Stimulated activated CD8-positive, alpha-beta memory T cell treated with anti-CD3 and anti-CD28 coated beads, Interleukin-7, amount 100 ng/mL, for 1 hour (primary cell): ENCODE data around the gene ZNF775.

Source experiments
- DNase-seq, 2 donors: peaks; one replicate each; pipeline ENCODE4 v3.0.0-alpha.2; 2020; ENCODE audit warnings: low read depth in 2 of 2

ZNF775 gene

DNA sequence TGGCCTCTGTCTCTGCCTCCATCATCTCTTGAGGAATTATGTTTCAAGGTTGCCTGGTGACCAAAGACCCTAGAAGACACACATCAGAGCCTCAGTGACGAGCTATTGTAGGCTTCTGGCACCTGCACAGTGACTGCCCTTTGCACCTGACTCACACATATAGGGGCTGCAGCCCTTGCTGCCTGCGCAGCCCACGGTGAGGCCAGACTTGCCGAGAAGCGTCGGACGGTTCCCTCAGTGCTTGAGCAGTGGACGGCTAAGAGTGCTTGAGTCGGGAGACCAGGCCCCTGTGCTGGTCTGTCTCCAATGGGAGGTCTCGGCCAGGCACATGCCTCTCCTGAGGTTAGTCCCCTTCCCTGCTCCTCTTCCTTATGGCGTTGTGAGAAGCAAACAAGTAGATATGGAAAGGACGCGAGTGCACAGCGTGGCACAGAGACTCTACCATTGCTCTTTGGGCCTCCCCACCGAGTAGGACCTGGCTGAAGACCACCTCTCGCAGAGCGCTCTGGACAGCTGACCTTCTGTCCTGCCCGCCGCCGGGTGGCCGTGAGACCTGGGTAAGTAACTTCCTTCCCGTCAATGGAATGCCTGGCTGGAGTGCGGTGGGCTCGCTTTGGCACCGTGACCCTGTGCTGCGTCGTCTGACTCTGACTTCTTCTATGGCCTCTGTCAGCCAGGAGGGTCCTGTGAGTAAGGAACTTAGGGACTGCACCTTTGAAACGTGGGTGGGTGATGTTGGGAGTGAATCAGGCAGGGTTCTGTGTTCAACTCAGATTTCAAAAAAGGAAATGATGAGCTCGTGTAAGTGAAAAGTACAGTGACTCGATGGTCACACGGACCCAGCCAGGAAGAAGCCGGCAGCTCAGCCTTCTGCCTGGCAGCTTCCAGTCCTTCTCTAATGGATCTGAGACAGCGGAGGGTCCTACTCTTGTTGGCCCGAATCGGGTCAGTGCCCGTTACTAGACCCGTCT is 33.7 kb downstream of the ZNF775 start:
- no peak for DNase-seq

DNA sequence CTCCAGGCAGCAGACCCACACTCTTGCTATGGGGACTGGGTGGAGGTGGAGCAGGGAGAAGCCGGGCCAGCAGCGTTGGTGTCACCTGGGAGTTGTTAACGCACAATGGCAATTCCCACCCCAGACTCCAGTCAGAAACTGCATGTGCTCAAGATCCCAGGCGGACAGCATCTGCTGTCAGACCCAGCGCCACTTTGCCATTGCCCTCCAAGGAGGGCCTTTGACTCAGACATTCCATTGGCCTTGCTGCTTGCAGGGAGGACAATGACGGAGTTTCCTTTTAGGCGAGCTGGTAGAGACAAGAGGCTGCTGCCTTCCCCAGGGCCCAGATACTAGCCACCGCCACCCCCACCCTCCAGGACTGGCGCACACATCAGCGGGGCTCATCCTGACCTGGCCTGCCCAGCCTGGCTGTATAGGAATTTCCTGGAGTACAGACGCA is 34.5 kb downstream of the ZNF775 start:
- DNase-seq: no peak

DNA sequence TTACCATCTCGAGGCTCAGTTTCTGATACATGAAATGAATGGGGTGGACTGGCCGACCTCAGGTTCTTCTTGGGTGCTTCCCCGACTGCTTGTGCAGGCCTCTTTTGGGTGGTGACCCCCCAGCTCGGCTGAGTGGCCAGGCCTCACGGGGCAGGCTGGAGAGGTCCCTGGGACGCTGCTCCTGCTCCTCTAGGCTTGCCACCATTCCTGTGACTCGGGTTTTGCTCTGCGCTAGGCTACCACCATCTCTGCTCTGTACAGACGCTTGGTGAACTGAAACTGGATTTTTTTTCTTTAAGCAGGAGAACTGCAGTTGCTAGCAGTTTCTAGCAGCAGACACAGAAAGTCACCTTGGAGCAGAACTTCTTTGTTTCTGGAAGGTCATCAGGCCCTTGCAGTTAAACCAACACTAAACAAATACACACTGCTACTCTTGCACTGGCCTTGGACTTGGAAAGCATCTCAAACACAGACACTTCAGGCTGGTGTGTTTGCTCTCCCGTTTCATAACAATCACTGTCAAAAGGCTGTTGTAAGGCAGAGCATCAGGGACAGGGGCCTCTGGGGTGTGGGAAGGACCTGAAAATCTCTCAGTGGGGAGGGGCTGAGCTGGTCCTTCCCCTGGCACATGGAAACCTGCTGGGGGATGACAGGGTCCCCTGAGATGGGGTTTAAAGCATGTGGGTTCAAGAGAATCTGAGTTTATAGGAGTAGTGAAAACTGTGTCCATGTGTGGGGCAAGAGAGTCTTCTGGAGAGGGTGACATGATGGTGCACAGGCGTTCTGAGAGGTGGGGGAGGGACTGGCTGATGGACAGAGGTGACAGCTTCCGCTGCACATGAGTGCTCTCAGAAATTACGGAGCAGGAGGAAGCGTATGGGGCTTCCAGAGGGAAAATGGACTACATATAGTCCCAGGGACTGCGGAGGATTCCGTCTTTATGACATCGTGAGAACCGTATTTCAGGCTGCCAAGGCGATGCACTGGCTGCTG is 36.3 kb downstream of the ZNF775 start:
- no peak for DNase-seq

DNA sequence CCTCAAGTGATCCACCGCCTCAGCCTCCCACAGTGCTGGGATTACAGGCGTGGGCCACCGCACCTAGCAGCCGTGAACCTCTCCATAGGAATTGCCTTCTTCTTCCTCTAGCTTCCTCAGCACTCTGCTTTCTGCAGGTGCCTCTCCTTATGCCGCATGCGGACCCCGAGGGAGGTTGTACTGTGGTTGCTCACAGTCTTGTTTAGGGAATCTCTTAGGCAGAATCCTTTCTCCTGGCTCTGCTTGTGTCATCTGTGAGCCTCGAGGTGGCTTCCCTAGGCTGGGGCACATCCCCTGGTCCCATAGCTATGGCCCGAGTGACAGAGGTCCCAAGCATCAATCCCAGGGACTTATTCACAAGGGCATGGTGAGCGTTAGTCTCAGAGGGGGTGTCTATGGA is 38.1 kb downstream of the ZNF775 start:
- DNase-seq: no peak

DNA sequence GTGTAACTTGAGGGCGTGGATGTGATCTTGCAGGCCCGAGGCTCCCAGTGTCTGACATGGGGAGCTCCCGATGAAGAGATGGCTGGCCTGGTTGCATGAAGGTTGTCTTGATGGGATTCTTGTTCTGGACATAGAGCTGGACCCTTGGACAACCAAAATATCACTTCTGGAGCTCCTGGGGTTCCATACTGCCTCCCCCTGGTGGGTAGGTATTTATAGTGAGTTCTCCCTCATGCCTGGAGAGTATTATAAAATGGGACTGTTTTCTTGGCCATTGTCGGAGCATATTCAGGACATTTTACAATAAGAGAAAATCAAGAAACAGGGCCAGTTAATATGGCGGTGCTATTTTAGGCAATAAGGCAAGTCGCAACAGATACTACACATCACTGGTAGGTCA is 38.7 kb downstream of the ZNF775 start:
- DNase-seq: no peak

DNA sequence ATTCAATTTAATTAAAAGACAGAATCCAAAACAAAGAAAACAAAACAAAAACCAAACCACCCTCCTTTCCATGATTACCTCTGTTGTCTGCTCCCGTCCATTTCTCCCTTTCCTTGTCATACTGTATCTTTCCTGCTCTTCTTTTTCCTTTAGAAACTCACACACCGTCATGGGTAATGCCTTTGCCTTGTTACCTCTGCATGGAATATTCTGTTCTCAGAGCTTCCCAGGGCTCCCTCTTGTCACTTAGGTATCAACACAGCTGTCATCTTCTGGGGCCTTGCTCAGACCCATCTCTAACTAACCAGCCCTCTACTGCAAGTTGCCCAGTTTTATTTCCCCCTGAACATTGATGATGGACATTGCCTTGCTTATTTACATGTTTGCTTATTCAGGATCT is 41.1 kb downstream of the ZNF775 start:
- no peak for DNase-seq

DNA sequence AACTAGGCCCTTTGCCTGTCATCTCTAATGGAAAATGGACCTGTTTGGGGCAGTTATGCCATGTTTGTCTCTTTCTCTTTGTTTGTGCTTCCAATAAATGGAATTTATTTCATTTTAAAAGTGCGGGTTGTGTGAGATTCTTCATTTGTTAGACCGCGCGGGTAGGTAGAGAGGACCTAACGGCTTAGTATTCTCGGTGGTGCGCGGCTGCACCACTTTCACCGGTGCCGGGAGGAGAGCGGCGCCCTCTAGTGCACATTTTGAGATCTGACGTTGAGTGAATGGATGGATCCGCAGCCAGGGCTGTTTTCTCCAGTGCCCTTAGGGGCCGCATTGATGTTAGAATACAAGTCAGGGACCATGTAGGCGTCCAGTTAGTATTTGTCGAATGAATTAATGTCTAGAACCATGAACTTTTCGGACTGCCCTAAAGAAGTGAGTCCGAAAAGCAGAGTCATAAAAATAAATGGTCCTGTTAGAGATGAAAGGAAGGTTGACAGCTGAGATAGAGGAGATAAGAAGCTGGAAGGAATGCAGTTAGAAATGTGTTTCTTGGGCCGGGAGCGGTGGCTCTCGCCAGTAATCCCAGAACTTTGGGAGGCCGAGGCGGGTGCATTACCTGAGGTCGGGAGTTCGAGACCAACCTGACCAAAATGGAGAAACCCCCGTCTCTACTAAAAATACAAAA is 42.0 kb downstream of the ZNF775 start:
- DNase-seq: peak; percentile 74 to 75

DNA sequence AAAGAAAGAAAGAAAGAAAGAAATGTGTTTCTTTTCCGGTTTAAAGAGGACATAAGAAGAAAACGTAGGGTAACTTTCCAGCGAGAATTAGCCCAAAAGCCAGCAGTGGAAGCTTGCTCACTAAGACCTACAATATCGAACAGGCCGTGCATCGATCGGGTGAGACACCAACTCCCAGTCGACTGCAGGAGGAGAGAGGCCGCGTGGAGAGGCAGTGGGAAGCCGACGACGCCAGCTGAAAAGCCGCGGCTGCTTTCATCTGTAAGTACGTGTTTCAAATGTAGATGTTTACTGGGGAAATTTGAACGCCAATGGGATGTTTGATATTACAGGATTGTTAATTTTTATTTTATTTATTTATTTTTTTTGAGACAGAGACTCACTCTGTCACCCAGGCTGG is 42.7 kb downstream of the ZNF775 start:
- no peak for DNase-seq

DNA sequence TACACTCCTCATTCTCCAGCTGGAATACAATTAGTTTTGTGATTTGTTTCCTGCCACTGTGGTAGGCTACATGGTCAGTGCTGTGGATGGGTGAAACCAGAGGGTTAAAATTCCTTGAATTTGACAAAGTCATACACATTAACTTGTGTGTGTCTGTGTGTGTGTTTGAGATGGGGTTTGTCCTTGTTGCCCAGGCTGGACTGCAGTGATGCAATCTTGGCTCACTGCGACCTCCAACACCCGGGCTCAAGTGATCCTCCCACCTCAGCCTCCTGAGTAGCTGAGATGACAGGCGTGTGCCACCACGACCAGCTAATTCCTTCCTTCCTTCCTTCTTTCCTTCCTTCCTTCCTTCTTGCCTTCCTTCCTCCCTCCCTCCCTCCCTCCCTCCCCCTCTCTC is 46.5 kb downstream of the ZNF775 start:
- no peak for DNase-seq

DNA sequence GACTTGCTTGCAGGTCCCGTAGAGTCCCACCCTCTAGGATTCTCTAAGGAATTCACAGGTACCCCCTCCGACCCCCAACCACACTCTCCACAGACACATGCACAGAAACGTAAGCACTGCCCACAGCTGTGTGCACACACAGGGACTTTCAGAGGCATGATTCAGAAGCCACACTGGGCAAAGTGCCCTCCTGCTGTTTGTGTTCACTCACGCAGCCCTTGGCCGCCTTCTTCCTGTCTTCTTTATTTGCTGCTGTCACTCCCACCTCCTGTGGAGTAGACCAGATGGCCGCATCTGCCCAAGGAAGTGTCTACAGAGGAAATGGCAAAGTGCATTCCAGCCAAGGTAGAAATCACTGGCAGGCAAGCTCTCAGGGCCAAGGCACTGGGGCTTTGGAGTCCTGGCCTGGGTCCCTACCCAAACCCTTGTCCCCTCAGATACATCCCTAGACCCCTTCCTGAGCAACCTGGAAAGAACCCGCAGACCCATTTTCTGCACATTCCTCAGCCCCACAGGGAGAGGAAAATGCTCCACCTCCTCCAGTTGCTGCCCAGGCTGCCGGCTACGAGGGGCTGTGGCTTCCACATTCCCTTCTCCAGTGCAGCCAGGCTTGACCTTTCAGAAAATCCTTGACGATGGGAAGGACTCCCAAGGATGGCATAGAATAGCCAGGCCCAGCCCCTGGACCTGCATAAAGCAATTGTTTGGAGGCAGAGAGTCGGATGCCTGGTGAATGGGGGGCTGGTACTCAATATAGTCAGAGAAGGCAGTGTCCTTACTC is 49.7 kb downstream of the ZNF775 start:
- no peak for DNase-seq

DNA sequence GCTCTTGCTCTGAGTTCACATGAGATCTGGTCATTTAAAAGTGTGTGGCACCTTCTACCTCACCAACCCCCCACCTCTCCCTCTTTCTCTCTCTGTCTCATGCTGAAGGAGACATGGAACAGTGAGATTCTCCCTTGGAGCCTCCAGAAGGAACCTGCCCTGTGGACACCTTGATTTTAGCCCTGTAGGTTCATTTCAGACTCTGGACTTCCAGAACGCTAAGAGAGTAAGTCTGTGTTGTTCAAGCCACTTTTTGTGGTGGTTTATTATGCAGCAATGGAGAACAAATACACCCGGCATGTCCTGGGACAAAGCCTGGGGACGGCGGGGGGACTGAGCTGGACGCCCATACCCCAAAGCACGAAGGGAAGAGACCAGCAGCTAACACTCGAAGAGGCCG is 50.6 kb downstream of the ZNF775 start:
- DNase-seq: no peak

DNA sequence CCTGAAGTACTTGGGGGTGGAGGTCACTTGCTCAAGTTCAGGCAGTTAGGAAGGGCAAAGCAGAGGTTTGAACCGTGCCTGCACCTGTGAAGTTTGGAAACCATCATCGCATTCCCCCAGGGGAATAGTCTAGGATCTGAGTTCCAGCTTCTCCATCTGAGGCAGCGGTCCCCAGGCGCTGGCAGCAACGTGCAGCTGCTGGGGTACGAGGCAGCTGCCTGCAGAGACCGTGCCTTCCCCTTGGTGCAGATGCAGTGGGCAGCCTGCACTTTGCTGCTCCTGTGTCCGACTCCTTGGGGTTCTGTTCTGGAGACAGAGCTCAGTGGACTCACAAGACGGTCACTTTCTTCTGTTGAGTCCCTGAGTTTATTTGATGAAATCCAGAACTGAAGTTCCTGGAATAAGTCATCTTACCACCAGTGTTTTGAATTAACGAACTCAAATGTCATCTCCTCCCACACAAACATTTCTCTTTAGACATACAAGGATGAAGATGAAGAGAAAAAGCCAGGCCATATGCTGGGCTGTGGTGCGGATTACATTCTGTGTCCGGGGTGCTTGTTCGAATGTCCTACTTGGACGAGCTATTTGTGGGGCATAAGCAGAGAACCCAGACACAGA is 51.4 kb downstream of the ZNF775 start:
- DNase-seq: no peak

DNA sequence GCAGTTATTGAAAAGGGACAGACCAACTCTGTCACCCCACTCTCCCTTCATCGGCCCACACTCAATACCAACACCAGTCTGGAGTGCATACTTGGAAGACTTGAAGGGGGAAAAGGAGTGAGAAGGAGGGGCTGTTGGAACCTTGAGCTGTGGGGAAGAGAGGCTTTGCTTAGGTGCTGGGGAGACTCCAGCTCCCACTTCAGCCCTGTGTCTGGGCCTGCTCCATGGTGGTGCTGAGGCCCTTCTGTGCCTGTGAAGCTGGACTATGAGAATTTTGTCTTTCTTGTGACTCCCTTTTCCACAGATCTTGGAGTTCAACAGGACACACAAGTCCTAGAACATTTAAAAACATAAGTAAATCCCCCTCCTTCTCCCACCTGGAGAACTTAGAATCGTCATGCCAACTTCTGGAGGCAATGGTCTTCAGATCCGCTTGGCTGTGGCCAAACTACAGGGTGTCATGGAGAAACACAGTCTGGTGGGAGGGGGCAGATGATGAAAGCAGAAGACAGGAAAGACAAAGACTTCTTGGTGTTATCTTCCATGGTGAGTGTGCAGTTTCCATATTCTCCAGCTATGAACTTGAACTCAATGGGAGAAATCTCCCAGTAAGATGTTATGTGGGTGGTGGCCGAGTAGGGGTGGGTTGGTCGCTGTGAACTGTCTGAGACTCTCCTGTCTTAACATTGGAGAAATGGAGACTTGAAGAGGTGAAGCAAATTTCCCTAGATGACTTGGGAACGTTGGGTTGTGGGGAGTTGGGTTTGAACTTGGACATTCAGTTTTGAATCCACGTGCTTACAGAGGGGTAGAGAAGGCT is 52.9 kb downstream of the ZNF775 start:
- DNase-seq: no peak

DNA sequence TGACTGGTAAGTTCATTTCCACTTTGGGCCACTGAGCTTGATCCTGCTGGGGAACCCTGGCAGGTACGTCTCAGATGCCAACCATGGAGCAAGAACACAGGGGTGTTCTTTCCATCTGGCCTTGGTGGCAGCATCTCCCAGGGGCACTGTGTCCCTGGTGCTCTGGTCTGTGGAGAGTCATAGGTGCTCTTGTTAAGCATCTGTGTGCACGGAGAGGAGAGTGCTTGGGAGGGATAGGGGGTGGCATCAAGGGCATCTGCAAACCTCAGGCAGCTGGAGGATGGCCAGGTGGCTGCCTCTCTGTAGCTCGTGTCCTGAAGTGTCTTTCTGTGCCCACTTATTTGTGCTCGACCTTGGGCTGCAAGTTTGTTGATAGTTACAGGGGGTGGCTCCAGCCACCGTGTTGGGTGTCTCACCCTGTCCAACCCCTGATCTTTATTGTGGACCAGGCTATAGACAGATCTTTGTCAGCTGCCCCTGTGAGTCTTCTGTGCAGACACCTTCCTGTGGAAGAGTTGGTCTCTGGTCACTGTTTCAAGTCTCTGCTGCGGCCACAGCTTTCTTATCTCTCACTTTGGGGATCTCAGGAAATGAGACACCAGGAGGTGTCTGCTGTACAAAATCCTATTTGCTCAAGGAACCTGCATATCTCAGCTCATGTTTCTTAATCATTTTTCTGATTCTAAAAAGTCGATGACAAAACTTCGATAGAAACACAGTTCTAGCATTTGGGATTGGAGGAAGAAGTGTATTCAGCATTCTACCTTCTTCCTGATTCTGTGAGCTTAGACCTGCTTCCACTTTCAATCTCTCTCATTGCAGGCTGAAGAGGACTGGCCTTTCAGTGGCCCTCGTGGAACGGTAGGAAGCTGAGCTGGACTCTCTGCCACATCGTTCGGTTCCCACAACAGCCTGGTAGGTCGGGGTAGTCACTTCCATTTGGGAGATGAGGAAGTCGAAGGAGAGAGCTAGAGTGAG is 54.1 kb downstream of the ZNF775 start:
- DNase-seq: no peak

DNA sequence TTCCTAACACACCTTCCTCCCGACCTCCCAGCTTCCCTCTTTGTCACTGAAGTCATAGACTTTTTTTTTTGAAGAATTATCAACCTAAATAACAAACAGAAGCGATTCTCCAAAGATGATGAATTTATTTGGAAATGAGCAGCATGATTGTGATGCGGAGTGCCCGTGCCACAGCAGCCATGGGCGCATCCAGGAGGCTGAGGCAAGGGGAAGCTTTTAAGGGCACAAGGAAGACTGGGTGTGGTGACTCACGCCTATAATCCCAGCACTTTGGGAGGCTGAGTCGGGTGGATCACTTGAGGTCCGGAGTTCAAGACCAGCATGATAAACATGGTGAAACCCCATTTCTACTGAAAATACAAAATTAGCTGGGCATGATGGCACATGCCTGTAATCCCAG is 55.1 kb downstream of the ZNF775 start:
- no peak for DNase-seq

DNA sequence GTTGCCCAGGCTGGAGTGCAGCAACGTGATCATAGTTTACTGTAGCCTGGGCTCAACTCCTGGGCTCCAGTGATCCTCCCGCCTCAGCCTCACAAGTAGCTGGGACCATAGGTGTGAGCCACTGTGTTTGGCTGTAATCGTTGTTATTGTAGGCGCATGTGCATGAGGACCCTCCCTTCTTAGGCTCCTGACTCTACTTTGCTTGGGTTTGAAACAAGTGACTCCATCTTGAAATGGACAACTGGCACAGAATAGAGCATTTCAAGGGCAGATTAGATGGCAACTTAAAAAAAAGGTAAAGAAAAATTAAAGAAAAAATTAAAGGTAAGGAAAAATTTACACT is 55.9 kb downstream of the ZNF775 start:
- no peak for DNase-seq

DNA sequence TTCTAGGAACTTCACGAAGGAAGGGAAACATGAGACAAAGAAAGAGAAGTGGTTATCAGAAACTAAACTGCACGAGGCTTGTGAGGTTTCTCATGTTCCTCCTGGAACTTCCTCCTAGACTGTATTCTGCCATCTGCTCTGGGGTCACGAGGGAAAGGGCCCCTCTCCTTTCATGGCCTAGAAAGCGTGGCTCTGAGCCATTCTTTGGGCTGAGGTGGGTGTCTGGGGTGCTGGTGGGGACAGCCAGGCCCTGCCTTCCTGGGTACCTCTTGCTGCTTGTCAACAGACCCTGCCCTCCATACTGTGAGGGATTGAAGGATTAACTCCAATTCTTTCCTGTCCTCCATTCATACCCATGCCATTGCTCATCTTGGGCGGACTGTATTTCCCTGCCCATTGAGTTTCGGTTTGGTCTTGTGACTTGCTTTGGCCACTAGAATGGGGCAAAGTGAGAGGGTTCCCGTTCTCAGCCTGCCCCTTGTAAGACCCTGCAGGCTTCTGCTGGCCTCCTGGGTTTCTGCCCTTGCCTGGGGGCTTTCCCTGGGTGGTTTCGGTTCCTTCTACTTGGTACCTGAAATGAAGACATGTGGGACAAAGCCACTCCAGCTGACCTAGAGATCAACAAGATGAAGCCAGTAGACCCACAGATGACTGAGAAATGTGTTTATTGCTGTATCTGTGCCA is 56.4 kb downstream of the ZNF775 start:
- no peak for DNase-seq

DNA sequence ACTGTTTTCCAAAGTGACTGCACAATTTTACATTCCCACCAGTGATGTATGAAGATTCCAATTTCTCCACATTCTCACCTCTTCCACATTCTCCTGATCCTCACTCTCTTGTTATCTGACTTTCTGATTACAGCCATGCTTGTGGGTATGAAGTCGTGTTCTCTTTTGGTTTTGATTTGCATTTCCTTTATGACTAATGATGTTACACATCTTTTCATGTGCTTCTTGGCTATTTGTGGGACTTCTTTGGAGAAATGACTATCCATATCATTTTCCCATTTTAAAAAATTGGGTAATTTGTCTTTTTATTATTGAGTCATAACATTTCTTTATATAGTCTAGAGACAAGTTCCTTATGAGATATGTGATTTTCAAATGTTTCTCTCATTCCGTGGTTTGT is 60.8 kb downstream of the ZNF775 start:
- no peak for DNase-seq
